Superior temporal gyrus (tissue), 1 donor: ENCODE measurements around the gene TRIM39.

Experiments used
- DNase-seq: peaks from one replicate; pipeline ENCODE4 v3.0.0-alpha.2; 2016; ENCODE audit errors: extremely low spot score

Gene TRIM39

DNA sequence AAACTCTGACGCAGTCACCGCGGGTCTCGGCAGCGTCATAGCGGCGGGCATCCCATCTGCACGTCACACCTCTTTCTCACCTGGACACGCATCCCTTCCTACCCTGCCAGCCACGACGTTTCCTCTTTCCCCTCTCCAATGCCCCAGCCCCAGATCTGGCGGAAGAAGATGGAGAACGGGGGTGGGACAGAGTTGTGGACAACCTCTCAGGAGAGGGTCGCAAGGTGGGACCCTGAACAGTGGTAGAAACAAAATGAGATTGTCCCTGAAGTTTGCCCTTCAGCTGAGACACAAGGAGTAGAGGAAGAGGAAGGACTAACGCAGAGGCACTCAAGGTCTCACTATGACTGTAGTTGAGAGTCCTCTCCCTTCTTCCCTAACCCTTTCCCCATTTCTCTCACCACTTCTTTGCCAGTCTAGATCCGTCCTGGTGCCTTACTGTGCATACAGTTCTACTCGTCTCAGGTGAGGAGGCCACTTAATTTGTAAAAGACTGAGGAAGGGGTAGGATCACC, 562 bp downstream of the TRIM39 start:
- DNase-seq, result no peak

DNA sequence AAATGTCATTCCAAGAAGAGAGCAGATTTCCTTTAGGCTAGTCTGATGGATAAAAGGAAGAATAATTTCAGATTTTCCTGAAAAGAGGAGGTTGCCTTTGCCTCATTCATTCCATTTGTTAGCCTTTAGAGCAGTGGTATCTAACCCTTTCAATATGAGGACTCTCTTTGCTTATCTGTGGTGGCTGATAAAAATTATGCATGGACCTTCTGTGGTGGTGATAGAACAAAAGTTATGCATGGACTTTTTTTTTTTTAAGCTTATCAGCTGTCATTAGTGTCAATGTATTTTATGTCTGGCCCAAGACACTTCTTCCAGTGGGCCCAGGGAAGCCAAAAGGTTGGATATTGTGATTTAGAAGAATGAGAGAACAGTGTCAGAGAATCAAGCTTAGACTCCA, 1.7 kb downstream of the TRIM39 start:
- no peak for DNase-seq

DNA sequence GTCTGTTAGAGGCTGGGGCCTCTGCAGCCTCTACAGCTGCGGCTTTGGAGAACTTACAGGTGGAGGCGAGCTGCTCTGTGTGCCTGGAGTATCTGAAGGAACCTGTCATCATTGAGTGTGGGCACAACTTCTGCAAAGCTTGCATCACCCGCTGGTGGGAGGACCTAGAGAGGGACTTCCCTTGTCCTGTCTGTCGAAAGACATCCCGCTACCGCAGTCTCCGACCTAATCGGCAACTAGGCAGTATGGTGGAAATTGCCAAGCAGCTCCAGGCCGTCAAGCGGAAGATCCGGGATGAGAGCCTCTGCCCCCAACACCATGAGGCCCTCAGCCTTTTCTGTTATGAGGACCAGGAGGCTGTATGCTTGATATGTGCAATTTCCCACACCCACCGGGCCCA, 2.6 kb downstream of the TRIM39 start:
- DNase-seq, result no peak

DNA sequence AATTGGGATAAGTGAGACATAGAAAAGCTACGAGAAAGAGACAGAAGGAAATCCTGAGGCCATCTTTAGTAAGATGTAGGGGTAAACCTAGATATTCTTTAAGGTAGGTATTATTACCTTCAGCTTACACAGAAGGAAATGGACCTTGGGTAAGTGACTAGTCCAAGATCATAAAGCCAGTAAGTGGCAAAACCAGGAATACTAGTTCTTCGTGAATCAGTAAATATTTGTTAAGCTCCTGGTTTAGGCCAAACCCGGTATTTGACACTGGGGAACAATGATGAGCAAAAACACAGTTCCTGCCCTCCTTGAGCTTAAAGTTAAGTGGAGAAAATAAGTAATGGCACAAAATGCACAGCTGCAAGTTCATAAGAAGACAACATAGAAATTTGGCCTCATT, 5.3 kb downstream of the TRIM39 start:
- no peak for DNase-seq

DNA sequence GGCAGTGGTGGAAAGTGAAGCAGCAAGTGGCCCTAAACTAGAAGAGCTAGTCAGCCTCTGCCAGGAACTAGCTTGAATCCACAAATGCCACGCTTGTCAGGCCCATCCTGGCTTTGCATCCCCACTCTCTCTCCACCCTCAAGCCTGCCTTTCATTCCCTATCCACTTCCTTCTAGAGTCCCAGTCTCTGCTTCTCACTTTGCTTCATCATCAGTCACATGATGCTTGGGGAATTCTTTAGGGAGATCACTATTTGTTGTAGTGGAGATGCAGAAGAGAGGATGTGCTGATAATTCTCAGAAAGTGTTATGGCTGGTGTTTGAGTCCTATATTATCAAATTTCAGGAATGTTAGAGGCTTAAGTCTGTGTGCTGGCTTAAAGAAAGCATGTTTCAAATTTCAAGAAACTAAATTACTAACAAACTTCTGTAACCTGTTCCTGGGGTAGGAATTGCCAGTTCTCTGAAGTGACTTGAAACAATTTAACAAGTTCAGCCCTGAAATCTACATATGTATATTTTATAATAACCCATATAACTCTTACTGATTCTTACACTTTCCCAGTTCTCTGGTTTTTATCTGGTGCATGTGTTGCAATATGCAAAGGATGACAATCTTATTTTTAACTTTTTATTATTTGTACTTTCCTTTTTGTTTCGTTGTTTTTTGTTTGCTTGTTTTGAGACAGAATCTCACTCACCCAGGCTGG, 7.5 kb downstream of the TRIM39 start:
- no peak for DNase-seq

DNA sequence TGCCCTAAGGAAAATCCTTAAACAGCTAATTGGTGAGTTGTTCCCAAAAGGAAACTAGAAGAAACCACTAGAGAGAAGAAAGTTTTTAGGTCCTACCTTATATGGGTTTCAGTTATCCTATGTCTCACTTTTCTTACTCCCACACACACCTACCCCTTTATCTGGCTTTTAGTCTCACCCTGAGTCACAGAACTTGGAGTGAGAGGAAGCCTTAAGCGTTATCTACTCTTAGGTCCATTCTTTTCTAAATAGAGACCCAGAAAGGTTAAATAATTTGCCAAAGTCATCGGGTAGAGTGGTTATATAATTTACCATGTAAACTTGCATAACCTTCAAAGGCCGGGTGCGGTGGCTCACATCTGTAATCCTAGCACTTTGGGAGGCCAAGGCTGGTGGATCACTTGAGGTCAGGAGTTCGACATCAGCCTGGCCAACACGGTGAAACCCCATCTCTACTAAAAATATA, 13.9 kb downstream of the TRIM39 start:
- DNase-seq, result no peak

DNA sequence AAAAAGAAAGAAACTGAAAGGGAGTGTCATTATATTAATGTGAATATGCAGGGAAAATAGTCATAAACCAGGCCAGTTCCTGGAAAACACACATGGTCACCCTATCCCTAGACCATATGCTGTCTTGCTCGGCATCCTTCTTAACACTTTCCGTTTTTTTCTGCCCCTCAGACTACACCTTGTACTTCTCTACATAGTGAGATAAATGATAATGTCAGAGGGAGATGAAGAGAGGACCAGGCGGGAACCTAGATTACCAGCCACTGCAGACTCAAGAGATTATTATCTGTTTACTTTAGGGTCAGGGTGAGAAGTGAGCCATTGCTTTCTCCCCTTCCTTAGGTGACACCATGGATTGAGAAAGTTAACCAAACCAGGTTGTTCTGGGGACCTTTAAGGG, 14.5 kb downstream of the TRIM39 start:
- DNase-seq, result no peak

DNA sequence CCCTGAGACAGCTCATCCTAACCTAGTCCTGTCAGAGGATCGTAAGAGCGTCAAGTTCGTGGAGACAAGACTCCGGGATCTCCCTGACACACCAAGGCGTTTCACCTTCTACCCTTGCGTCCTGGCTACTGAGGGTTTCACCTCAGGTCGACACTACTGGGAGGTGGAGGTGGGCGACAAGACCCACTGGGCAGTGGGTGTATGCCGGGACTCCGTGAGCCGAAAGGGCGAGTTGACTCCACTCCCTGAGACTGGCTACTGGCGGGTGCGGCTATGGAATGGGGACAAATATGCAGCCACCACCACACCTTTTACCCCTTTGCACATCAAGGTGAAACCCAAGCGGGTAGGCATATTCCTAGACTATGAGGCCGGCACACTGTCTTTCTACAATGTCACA, 15.0 kb downstream of the TRIM39 start:
- DNase-seq, result no peak

DNA sequence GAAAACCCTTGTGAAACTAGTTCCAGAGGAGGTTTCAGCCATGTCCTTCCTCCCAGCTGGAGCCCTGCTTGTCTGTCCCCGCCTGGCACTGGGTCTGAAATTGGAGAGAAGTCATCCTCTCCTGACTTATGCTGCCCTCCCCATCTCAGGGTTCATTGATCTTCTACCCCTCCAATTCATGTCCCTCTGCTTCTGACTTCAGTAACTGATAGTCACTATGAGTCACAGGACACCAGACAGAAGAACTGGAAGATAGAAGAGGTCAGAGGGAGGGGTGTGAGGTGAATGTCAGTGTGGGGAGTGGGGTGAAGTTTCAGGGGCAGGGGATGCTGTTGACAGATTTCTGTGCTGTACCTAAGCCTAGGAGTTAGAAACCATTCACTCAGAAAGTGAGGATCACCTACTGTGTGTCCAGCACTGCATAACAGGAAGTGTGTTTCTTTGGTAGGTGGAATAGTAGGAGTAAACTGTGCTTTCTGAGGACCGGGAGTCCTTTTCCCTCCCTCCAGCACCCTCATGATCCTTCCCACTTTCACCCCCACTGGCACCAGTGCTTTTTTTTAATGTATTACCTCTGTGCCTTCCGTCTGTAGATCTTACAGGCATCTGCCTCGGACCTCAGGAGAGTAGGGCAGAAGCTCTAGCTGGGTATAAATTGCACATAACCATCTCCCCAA, 17.6 kb downstream of the TRIM39 start:
- no peak for DNase-seq

DNA sequence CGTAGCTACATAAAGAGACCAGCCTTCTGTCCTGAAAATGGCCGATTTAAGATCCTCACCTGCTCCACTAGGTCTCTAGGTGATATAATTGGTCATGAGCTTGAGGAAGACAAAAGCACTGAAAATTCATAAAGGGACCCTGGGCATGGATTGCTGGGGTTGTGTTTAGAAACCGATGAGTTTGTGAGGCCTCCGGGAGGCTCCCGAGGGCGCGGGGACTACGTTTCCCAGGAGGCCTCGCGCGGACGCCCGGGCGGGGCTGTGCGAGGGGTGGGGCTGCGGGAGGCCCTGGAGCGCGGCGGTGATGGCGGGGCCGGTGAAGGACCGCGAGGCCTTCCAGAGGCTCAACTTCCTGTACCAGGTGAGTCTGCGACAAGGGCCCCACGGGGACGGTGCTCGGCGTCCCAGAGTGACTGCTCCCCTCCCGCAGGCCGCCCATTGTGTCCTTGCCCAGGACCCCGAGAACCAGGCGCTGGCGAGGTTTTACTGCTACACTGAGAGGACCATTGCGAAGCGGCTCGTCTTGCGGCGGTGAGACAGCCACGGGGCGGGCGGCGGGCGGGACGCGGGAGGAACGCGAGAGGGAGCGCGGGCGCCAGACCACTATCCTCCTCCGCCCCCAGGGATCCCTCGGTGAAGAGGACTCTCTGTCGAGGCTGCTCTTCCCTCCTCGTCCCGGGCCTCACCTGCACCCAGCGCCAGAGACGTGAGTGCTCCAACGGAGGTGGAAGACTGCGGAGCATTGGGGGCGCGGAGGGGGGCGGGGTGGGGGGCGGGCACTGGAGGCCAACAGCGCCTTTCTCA, 18.3 kb downstream of the TRIM39 start, which contains the start of gene RPP21:
Gene RPP21 (plus strand): TSS at position 289 of the 804 bp plus-strand sequence. CDS start 16 bp downstream, at position 305.
- peak; percentile 83 for DNase-seq

DNA sequence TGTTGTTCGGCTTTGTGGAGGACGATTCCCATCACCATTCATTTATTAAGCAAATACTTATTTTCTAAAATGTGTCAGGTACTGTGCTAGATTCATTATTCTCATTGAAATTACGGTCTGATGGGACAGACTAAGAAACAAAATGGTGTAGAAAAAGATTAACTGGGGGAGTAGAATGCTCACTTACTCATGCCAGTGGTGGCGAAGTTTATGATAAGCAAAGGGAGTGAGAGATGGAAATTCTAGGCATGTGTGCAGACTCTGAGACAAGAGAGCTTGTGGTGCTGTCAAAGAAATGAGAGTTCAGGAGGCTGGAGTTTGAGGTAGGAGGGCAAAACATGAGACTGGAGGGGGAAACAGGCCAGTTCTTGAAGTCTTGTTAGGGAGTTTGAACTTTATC, 19.1 kb downstream of the TRIM39 start:
- DNase-seq, result no peak

DNA sequence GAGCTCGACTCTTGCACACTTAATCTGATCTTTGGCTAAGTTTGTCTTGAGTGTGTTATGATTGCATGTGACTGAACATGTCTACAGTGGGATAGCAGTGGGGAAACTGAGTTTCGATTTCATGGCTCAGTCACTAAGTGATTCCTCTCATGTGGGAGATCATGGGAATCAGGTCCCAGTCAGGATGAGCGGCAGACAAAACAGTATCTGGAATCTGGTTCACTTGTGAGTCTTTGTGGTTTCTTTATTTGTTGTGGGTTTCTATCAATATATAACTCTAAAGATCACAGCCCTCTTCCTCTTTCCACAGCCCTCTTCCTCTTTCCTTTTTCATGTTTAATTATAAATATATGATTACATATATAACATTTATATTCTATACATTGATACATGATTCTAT, 22.2 kb downstream of the TRIM39 start:
- no peak for DNase-seq

DNA sequence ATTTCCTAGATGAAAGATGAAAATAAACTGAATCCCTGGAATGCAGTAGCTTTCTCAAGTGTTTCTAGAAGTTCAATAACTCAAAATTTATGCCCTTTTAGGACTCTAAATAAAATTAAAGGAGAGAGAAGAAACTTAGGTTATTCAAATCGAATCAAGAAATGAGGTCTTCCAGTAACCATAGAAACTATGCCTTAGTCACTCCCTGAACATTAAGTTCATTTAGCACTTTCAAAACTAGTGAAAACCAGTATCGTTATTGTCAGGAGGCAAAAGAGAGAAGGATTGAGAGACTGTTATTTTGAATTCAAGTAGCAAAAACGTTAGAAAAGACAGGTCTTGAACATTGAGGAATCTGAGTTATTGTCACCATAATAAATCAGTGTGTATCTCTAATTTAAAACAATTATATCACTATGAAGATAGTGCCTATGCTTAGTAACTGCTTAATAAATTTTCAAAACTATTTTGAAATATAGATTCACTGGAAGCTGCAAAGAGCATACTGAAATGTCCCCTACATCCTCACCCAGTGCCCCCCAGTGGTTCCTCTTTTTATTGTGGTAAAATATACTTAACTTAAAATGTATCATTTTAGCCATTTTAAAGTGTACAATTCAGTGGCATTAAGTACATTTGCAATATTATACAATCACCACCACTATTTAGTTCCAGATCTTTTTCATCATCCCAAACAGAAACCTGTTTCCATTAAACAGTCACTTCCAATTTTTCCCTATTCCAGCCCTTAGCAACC, 22.9 kb downstream of the TRIM39 start:
- DNase-seq, result no peak

DNA sequence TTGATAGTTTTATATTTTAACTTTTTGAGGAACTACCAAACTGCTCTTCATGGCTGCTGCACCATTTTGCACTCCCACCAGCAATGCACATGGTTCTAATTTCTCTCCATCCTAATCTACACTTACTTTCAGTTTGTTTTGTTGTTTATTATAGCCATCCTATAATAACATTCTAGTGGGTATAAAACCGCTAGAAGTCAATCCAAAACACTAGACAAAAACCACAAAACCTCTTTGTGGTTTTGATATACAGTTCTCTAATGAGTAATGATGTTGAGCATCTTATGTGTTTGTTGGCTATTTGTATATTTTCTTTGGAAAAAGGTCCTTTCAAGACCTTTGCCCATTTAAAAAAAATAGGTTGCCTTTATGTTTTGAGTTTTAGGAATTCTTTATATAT, 23.8 kb downstream of the TRIM39 start:
- DNase-seq, result no peak

DNA sequence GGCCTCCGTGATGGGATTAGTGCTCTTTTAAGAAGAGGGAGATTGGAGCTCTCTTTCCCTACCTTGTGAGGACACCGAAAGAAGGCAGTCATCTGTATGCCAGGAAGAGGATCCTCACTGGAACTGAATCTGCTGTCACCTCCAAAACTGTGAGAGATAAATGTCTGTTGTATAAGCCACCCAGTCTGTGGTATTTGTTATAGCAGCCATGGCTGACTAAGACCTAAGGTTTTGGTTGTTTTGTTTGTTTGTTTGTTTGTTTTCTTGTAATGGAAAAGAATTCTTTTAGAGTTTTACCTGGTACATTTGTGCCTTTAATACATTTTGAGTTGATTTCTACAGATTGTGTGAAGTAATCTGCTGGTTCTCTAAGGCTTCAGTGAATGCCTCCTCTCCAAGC, 25.8 kb downstream of the TRIM39 start:
- no peak for DNase-seq

DNA sequence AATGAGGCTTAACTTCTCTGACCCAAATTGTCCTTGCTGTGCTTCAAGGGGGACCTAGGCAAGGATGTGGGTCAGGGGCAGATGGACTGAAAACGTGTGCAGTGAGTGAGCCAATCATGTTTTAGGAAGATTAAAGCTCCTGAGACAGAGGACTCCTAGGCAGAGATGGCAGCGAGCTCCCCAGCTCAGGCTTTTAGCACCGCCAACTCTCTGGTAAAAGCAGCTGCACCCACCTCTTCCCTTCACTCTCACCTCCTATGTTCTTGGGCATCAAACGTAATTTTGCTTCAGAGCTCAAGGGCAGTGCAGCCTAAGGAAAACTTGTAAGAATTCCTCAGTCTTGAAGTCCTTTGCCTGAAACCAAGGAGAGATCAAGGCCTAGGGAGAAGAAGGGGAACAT, 28.6 kb downstream of the TRIM39 start:
- DNase-seq, result no peak

DNA sequence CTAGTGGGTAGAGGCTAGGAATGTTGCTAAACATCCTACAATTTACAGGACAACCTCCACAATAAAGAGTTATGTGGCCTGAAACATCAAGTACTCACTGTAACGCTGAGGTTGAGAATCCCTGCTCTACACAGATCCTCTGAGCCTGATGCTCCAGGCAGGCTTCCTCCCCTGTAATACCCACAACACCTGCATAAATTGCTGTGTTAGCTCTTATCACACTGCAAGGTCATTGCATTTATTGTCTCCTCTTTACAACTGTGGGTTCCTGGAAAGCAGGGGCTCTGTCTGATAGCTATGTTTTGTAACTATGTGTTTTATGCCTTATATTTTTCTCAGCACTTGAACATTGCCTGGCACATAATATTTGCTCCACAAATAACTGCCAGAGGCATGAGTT, 29.8 kb downstream of the TRIM39 start:
- no peak for DNase-seq

DNA sequence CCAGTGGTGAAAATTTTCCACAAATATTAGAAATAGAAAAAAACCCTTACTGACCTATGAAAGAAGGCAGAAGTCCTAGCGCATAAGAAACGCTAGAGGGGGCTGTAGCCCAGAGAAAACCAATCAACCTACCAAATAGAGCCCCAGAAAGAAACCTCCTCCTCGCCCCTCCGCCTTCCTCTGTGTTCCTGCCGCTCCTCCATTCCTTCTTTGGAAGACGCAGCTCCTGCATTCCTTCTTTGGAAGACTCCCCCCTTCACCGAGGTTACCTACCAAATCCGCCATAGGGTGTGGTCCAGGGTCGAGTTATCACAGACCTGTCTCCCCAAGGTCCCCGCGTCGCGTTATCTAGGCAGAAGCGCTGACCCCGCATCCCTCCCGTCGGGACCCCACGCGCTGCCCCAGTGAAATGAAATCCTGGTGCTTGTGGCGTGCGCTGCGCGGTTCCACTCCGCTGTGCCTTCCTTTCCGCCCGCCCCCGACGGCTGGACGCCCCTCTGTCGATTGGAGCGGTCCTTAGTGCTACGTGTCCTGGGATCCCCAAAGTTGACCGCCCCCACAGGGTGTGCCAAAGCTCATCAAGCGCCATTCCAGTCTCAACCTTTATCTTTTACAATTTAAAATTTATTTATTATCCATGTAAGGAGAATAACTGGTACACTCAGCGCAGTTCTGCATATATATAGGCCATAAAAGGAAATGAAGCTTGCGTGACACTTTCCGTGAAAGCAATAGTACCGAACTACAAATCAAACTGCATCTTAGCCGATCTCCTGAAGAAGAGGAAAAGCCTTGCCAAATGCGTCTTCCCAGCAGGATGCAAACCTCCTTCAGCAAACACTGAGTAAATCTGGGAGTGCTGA, 31.2 kb downstream of the TRIM39 start:
- peak; percentile 83 for DNase-seq

DNA sequence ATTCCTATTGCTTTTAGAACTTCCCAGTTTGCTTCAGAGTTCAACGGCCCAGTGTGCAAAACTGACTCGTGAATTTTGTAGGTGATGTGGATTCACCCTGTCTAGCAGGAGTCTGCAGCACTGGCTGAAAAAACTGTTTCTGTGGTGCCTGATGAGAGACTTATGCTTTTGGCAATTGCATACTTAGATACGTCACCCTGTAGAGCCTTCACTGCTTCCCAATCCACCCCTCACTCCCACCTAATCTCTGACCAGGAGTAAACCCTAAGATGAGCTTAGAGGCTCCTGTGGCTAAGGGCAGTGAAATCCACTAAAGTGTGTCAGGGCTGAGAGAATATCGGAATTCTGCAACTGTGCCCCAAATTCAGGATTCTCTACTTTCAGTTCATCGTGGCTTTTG, 32.5 kb downstream of the TRIM39 start:
- no peak for DNase-seq

DNA sequence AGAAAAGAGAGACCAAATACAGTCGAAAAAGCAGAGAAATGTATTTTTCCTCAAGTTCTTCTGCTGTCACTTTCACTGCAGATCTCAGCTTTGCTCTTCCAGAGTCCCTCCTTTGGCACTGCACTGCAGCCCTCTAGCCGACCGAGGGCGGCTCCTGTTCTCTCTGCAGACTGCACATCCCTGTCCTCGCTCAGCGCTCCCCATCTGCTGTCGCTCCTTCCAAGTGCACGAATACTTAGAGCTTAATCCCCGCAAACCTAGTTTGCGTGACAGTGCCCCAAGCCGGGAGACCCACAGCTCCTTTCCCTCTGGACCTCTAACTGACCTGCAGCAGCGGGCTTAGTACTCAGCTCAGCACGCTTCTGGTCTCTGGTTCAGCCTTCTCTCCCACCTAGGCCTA, 33.4 kb downstream of the TRIM39 start:
- no peak for DNase-seq

DNA sequence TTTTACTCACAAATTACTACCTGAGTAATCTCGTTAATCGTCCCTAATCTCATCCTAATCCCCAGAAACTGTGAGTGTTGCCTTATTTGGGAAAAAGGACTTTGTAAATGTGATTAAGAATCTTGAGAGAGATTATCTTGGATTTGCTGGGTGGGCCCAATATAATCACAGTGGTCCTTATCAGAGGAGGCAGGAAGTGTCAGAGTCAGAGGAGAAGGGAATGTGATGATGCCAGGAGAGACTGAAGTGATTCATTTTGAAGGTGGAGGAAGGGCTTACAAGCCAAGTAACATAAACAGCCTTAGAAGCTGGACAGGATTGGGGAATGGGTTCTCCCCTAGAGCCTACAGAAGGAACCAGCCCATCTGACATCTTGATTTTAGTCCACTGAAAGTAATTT, 34.9 kb downstream of the TRIM39 start:
- no peak for DNase-seq
